Measurements from ENCODE around the gene FAM47E. TPM values are rescaled to one million over a fixed set of nuclear protein-coding genes. Genes with fewer than 3 reads are reported as not detected.

The FAM47E gene
- total and polyA plus RNA-seq, 9 of the 15 experiments (the other 6 are each of a cell fraction or from before 2014, with no cell fraction given): 3.7 to 15.6 (median 6.4) TPM

- Histone ChIP-seq H3K36me3 (ENCODE audit: control insufficient read depth, insufficient read depth, low read length) (no peaks in the 10 kb centered on the region; the same call in 2 of the 3 replicates), H3K4me2 (ENCODE audit: insufficient read depth, low read length) (no peak overlapping the region), H3K9ac (ENCODE audit: insufficient read depth in 1 of 2, low read depth in 2 of 2, low read length in 2 of 2) (no peak overlapping the region), H3K27ac (ENCODE audit: extremely low read depth, low read depth, low read length) (no peak overlapping the region), H3K4me1 (replicated peaks in 1 of 2; ENCODE audit: control insufficient read depth in 2 of 2, insufficient read depth in 2 of 2, low read length in 2 of 2) (no peaks in the 10 kb centered on the region; a peak in 2 of 5 replicates), H3K27me3 (ENCODE audit: control insufficient read depth in 2 of 2, insufficient read depth in 2 of 2, low read length in 2 of 2) (no peaks in the 10 kb centered on the region), H3K4me3 (no peak overlapping the region), H3K9me1 (ENCODE audit: control insufficient read depth, insufficient read depth, low read length) (no peaks in the 10 kb centered on the region), H2AFZ (ENCODE audit: low read depth, low read length) (no peak overlapping the region), H3K9me3 (replicated peaks; ENCODE audit: control insufficient read depth, insufficient read depth, low read depth, low read length) (no peaks in the 10 kb centered on the region), H3K79me2 (ENCODE audit: control insufficient read depth, insufficient read depth, low read length) (no peaks in the 10 kb centered on the region), H4K20me1 (replicated peaks; ENCODE audit: control insufficient read depth, insufficient read depth, low read length) (no peaks in the 10 kb centered on the region)
- in situ Hi-C loops (cut with MboI) (no loop called here), intact Hi-C loops (cut with micrococcal nuclease) (no loop called here)
- ATAC-seq: no peak
- BruUV-seq (replicated peaks): no TSS peak
- no peak for DNase-seq (ENCODE audit: extremely low read depth in 1 of 4, low spot score in 3 of 4)
- ChIA-PET POLR2A (no interaction called here), CTCF (ENCODE audit: low intra/inter-chr PET ratio) (no interaction called here)
- WGBS (ENCODE audit: insufficient coverage, low coverage, missing lambda C conversion rate): 26% methylated on average over 3 of the region's 3 CpGs
- FAIRE-seq: no peak
- TF ChIP-seq VEZF1 (CRISPR knock-in tag; IDR thresholded peaks at IDR 0.05) (peak; percentile 46; the same call in 1 of the 2 replicates), CSDE1 (IDR thresholded peaks at IDR 0.05) (no peak), CEBPB (tag; IDR thresholded peaks at IDR 0.05) (peak; percentile 49; the same call in 1 of the 2 replicates)
Observed at GRCh38 chr4:76275486-76276124, 24.1 kb downstream of the FAM47E start.

- ATAC-seq (no peak), DNase-seq (ENCODE audit: extremely low read depth in 1 of 4, low spot score in 3 of 4) (no peak), FAIRE-seq (no peak)
- H3K4me3 ChIP-seq: no peak overlapping the region
- no peaks in the 10 kb centered on the region for H3K27me3 ChIP-seq (ENCODE audit: control insufficient read depth in 2 of 2, insufficient read depth in 2 of 2, low read length in 2 of 2)
- no peak overlapping the region for H2AFZ ChIP-seq (ENCODE audit: low read depth, low read length)
- intact Hi-C loops (cut with micrococcal nuclease) (no loop called here), in situ Hi-C loops (cut with MboI) (no loop called here)
- no TSS peak for BruUV-seq (replicated peaks)
- ChIA-PET POLR2A (no interaction called here), CTCF (ENCODE audit: low intra/inter-chr PET ratio) (no interaction called here)
- 60% methylated on average over 8 of the region's 9 CpGs for WGBS (ENCODE audit: insufficient coverage, low coverage, missing lambda C conversion rate)
- H3K79me2 ChIP-seq (ENCODE audit: control insufficient read depth, insufficient read depth, low read length): no peaks in the 10 kb centered on the region
- no peaks in the 10 kb centered on the region; a peak in 2 of 5 replicates for H3K4me1 ChIP-seq (replicated peaks in 1 of 2; ENCODE audit: control insufficient read depth in 2 of 2, insufficient read depth in 2 of 2, low read length in 2 of 2)
- no peaks in the 10 kb centered on the region for H4K20me1 ChIP-seq (replicated peaks; ENCODE audit: control insufficient read depth, insufficient read depth, low read length)
- no peak overlapping the region for H3K27ac ChIP-seq (ENCODE audit: extremely low read depth, low read depth, low read length)
- no peaks in the 10 kb centered on the region; the same call in 2 of the 3 replicates for H3K36me3 ChIP-seq (ENCODE audit: control insufficient read depth, insufficient read depth, low read length)
- no peaks in the 10 kb centered on the region for H3K9me1 ChIP-seq (ENCODE audit: control insufficient read depth, insufficient read depth, low read length)
- H3K4me2 ChIP-seq (ENCODE audit: insufficient read depth, low read length): no peak overlapping the region
- no peak overlapping the region for H3K9ac ChIP-seq (ENCODE audit: insufficient read depth in 1 of 2, low read depth in 2 of 2, low read length in 2 of 2)
- no peaks in the 10 kb centered on the region for H3K9me3 ChIP-seq (replicated peaks; ENCODE audit: control insufficient read depth, insufficient read depth, low read depth, low read length)
- no peak for TF ChIP-seq SRSF7 (optimal IDR thresholded peaks at IDR 0.05; ENCODE audit: low read depth, low read length)
- TF ChIP-seq HEY1 (CRISPR knock-in tag; IDR thresholded peaks at IDR 0.05; ENCODE audit: borderline replicate concordance): no peak
- no peak for TF ChIP-seq CBX1 (IDR thresholded peaks at IDR 0.05; ENCODE audit: low read depth)
- no peak for TF ChIP-seq SOX6 (IDR thresholded peaks at IDR 0.05)
- no peak for TF ChIP-seq ETV1 (tag; conservative IDR thresholded peaks at IDR 0.05; ENCODE audit: low read depth)
- TF ChIP-seq YBX1 (IDR thresholded peaks at IDR 0.05): no peak
- no peak for TF ChIP-seq SIRT6 (IDR thresholded peaks at IDR 0.05; ENCODE audit: low read depth, low read length)
- TF ChIP-seq POLR2AphosphoS2 (IDR thresholded peaks at IDR 0.05; ENCODE audit: low read length): no peak
- no peak for TF ChIP-seq ZNF518B (CRISPR knock-in tag; IDR thresholded peaks at IDR 0.05)
Observed at GRCh38 chr4:76276813-76277212, 25.3 kb downstream of the FAM47E start.
